Upper lobe of right lung (tissue), 1 donor: ENCODE measurements around the gene PRELP. TPM values are rescaled to one million over a fixed set of nuclear protein-coding genes. Genes with fewer than 3 reads are reported as not detected.
A peak's percentile ranks its signal among the peaks of the same experiment; 100 is the strongest.
"Not testable (repeated sequence)": the region's sequence is repeated elsewhere in the genome, so short reads cannot be mapped to it uniquely, and the experiment has no call there.

Source experiments
- ATAC-seq: fragments of 200-7000 bp; cut with Tn5 transposase; one replicate; pipeline ENCODE4 v1.9.1; 2020; ENCODE audit warnings: mild to moderate bottlenecking, moderate library complexity
- DNase-seq: peaks from one replicate; pipeline ENCODE4 v3.0.0-alpha.2; 2020
- H3K27ac ChIP-seq: fragments of 200-600 bp; one replicate; pipeline ENCODE4 v1.8.0; 2022
- H3K27me3 ChIP-seq: fragments of 200-600 bp; one replicate; pipeline ENCODE4 v1.8.0; 2022; ENCODE audit warnings: mild to moderate bottlenecking
- H3K36me3 ChIP-seq: fragments of 200-600 bp; one replicate; pipeline ENCODE4 v1.8.0; 2022
- H3K4me1 ChIP-seq: fragments of 200-600 bp; one replicate; pipeline ENCODE4 v1.8.0; 2022
- H3K4me3 ChIP-seq: fragments of 200-600 bp; one replicate; pipeline ENCODE4 v1.8.0; 2022; ENCODE audit warnings: mild to moderate bottlenecking
- H3K9me3 ChIP-seq: fragments of 200-600 bp; one replicate; pipeline ENCODE4 v1.8.0; 2022
- CTCF ChIP-seq: fragments of 200-600 bp; IDR thresholded peaks from one replicate; pipeline ENCODE4 v1.8.0; 2022; ENCODE audit warnings: antibody characterized with exemption
- intact Hi-C: fragments of 100-400 bp; cut with DNase I; formaldehyde crosslinking; loops from one replicate; pipeline ENCODE4 v1.11.0; 2022
- total RNA-seq: library from RNA; stranded (reverse); fragmentation: NEBNext Ultra II Directional; extraction: Animal tissue kit (Norgen Biotek cat#: 25700); gene quantifications from one replicate; pipeline ENCODE4 v1.2.1, GENCODE V29; 2021
- donor health status: DM: no; HTN: yes; CAD: no; lungs with severe emphysema.

Gene PRELP
- total RNA-seq, 1 donor from 2014 or later: 91.8 TPM

- TF ChIP-seq CTCF: no peak
- Histone ChIP-seq H3K27me3 (peaks cover 6% of the 10 kb centered on the region), H3K9me3 (no peaks in the 10 kb centered on the region), H3K4me3 (no peak overlapping the region), H3K4me1 (peaks cover 16% of the 10 kb centered on the region), H3K36me3 (no peaks in the 10 kb centered on the region), H3K27ac (peak overlapping the region; percentile 71)
- ATAC-seq: no peak
- intact Hi-C loops: no loop called here
- no peak for DNase-seq
Observed at GRCh38 chr1:203442821-203443220, 32.8 kb upstream of the PRELP start.

GRCh38 chr1:203443296-203443695 is 32.3 kb upstream of the PRELP start:
- Histone ChIP-seq H3K9me3 (no peaks in the 10 kb centered on the region), H3K4me1 (peaks cover 16% of the 10 kb centered on the region), H3K4me3 (no peak overlapping the region), H3K27me3 (peaks cover 6% of the 10 kb centered on the region), H3K36me3 (no peaks in the 10 kb centered on the region), H3K27ac (no peak overlapping the region)
- DNase-seq (no peak), ATAC-seq (no peak)
- intact Hi-C loops: no loop called here
- no peak for TF ChIP-seq CTCF

GRCh38 chr1:203444171-203444576 is 31.4 kb upstream of the PRELP start:
- Histone ChIP-seq H3K27me3 (peaks cover 6% of the 10 kb centered on the region), H3K27ac (no peak overlapping the region), H3K4me1 (peaks cover 13% of the 10 kb centered on the region), H3K36me3 (no peaks in the 10 kb centered on the region), H3K4me3 (no peak overlapping the region), H3K9me3 (no peaks in the 10 kb centered on the region)
- no peak for ATAC-seq
- no peak for DNase-seq
- intact Hi-C loops: no loop called here
- no peak for TF ChIP-seq CTCF

DNA sequence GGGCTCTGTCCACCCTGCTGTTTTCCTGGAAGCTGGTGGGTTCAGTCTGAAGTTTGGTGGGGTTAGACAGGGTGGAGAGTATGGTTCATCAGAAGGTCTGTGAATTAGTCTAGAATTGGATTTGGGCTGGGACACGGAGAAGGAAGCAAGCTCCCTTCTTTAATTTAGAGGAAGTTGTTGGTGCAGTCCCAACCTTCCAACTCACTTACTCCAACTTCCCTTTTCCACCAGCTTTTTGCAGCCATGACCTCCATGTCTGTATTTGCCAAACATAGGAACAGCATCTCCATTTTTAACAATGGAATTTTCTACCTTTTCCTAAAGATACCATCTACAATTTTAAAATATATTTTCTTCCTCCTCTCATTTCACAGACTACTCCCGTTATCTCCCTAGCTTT is 28.5 kb upstream of the PRELP start:
- H3K27me3 ChIP-seq: no peaks in the 10 kb centered on the region
- no peaks in the 10 kb centered on the region for H3K9me3 ChIP-seq
- no peaks in the 10 kb centered on the region for H3K36me3 ChIP-seq
- H3K27ac ChIP-seq: no peak overlapping the region
- ATAC-seq: peak; percentile 52
- H3K4me3 ChIP-seq: no peak overlapping the region
- DNase-seq: no peak
- H3K4me1 ChIP-seq: peaks cover 8% of the 10 kb centered on the region
- intact Hi-C loops: no loop called here
- TF ChIP-seq CTCF: no peak

GRCh38 chr1:203447598-203447997 is 28.0 kb upstream of the PRELP start:
- not testable (repeated sequence) for DNase-seq, H3K4me1 ChIP-seq, H3K27ac ChIP-seq

GRCh38 chr1:203448521-203449061 is 27.0 kb upstream of the PRELP start:
- intact Hi-C loops: no loop called here
- Histone ChIP-seq H3K9me3 (no peaks in the 10 kb centered on the region), H3K27me3 (no peaks in the 10 kb centered on the region), H3K4me3 (no peak overlapping the region), H3K4me1 (peaks cover 6% of the 10 kb centered on the region), H3K36me3 (no peaks in the 10 kb centered on the region), H3K27ac (peak overlapping the region; percentile 36)
- ATAC-seq (peak; percentile 56), DNase-seq (no peak)
- no peak for TF ChIP-seq CTCF

More at GRCh38 chr1:203447598-203447997, 28.0 kb upstream of the PRELP start:
- H3K36me3 ChIP-seq, ATAC-seq, intact Hi-C loops, H3K4me3 ChIP-seq, H3K27me3 ChIP-seq, H3K9me3 ChIP-seq: not testable (repeated sequence)
